ENCODE data around the gene BTNL2. TPM values are rescaled to one million over a fixed set of nuclear protein-coding genes. Genes with fewer than 3 reads are reported as not detected.

The BTNL2 gene
- not detected in 5 replicates for total RNA-seq (2022; extraction: Qiagen RNA extraction; ENCODE audit: low read depth)

GRCh38 chr6:32406857-32407256 lies at the start of gene BTNL2:
TSS of gene BTNL2 (minus strand) at chr6:32407181. CDS start at chr6:32407123, 58 bp downstream.

DNA sequence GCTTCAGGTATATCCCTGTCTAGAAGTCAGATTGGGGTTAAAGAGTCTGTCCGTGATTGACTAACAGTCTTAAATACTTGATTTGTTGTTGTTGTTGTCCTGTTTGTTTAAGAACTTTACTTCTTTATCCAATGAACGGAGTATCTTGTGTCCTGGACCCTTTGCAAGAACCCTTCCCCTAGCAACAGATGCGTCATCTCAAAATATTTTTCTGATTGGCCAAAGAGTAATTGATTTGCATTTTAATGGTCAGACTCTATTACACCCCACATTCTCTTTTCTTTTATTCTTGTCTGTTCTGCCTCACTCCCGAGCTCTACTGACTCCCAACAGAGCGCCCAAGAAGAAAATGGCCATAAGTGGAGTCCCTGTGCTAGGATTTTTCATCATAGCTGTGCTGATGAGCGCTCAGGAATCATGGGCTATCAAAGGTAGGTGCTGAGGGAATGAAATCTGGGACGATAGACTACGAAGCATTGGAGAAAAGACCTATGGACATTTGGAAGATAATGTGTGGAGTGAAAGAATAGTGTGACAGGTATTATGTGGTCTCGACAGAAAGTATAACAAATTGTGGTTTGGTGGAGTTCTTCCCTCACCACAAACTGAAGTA lies 32.7 kb upstream of the BTNL2 start, which contains the start of gene HLA-DRA:
HLA-DRA (plus strand) TSS at position 286 of the 613 bp plus-strand sequence; CDS start at position 350, 64 bp downstream.

GRCh38 chr6:32371803-32372202 lies 35.2 kb downstream of the BTNL2 start, which contains the start of gene TSBP1:
TSS of gene TSBP1 (minus strand) at chr6:32371903. CDS start at chr6:32371706, 197 bp downstream.

Other genes starting within 250 kb of the BTNL2 start
- gene EGFL8, start 242.6 kb downstream of the BTNL2 start, total RNA-seq (2022; extraction: Qiagen RNA extraction; ENCODE audit: low read depth), result 0.95 to 2.5 TPM (median 2.2 TPM) in 5 replicates
- 31.2 to 41.0 TPM (median 38.4 TPM) in 5 replicates for gene AGPAT1, start 231.1 kb downstream of the BTNL2 start, total RNA-seq (2022; extraction: Qiagen RNA extraction; ENCODE audit: low read depth)
- 33.1 to 49.3 TPM (median 47.7 TPM) in 5 replicates for gene RNF5, start 228.8 kb downstream of the BTNL2 start, total RNA-seq (2022; extraction: Qiagen RNA extraction; ENCODE audit: low read depth)
- gene AGER, start 222.9 kb downstream of the BTNL2 start, total RNA-seq (2022; extraction: Qiagen RNA extraction; ENCODE audit: low read depth), result 1.4 to 1.9 TPM (median 1.7 TPM) in 5 replicates
- gene PBX2, start 217.0 kb downstream of the BTNL2 start, total RNA-seq (2022; extraction: Qiagen RNA extraction; ENCODE audit: low read depth), result 13.3 to 19.7 TPM (median 17.1 TPM) in 5 replicates
- 0.26 to 0.58 TPM (median 0.38 TPM) in 5 replicates for gene GPSM3, start 214.5 kb downstream of the BTNL2 start, total RNA-seq (2022; extraction: Qiagen RNA extraction; ENCODE audit: low read depth)
- 0.22 to 0.73 TPM (median 0.46 TPM) in 5 replicates for gene NOTCH4, start 183.1 kb downstream of the BTNL2 start, total RNA-seq (2022; extraction: Qiagen RNA extraction; ENCODE audit: low read depth)
- gene TSBP1, start 35.3 kb downstream of the BTNL2 start, total RNA-seq (2022; extraction: Qiagen RNA extraction; ENCODE audit: low read depth), result not detected in 5 replicates
- gene HLA-DRA, start 32.7 kb upstream of the BTNL2 start, total RNA-seq (2022; extraction: Qiagen RNA extraction; ENCODE audit: low read depth), result not detected in 5 replicates
- gene HLA-DRB5, start 123.1 kb upstream of the BTNL2 start, total RNA-seq (2022; extraction: Qiagen RNA extraction; ENCODE audit: low read depth), result not detected in 5 replicates
- not detected in 5 replicates for gene HLA-DRB1, start 182.7 kb upstream of the BTNL2 start, total RNA-seq (2022; extraction: Qiagen RNA extraction; ENCODE audit: low read depth)
- not detected in 5 replicates for gene HLA-DQA1, start 230.2 kb upstream of the BTNL2 start, total RNA-seq (2022; extraction: Qiagen RNA extraction; ENCODE audit: low read depth)

Data from A549 treated with RU486 at 1 μM for 4 hours (cell line).